Loucy (cell line): Measurements from ENCODE around the gene DRAM1.

Experiments
- H2AFZ ChIP-seq: fragments of 200-600 bp; sonication (generic); 2 replicates; pipeline ENCODE4 v1.6.0; 2016; ENCODE audit warnings: antibody characterized with exemption, mild to moderate bottlenecking, low read length, moderate library complexity
- H3F3A ChIP-seq: fragments of 200-600 bp; 2 replicates; pipeline ENCODE4 v1.6.0; 2016; ENCODE audit warnings: antibody characterized with exemption, low read depth, mild to moderate bottlenecking
- H3K27me3 ChIP-seq: fragments of 200-600 bp; sonication (generic); 2 replicates; pipeline ENCODE4 v1.6.1; 2014; ENCODE audit warnings: low read length, mild to moderate bottlenecking; ENCODE audit not compliant: insufficient read depth, poor library complexity, severe bottlenecking
- H3K36me3 ChIP-seq: fragments of 200-600 bp; sonication (generic); 2 replicates; pipeline ENCODE4 v1.6.1; 2016; ENCODE audit warnings: low read length; ENCODE audit not compliant: insufficient read depth
- H3K4me1 ChIP-seq: fragments of 200-600 bp; sonication (generic); 2 replicates; pipeline ENCODE4 v1.5.1; 2014; ENCODE audit warnings: low read length, mild to moderate bottlenecking; ENCODE audit not compliant: insufficient read depth, poor library complexity, severe bottlenecking
- H3K4me2 ChIP-seq: fragments of 200-600 bp; sonication (generic); 2 replicates; pipeline ENCODE4 v1.6.0; 2014; ENCODE audit warnings: antibody characterized with exemption, low read length, low read depth, mild to moderate bottlenecking; ENCODE audit not compliant: poor library complexity, severe bottlenecking
- H3K4me3 ChIP-seq: fragments of 200-600 bp; sonication (generic); 2 replicates; pipeline ENCODE4 v1.5.1; 2014; ENCODE audit warnings: low read length, mild to moderate bottlenecking, mixed read lengths; ENCODE audit not compliant: poor library complexity, severe bottlenecking
- H3K79me2 ChIP-seq: fragments of 200-600 bp; sonication (generic); 2 replicates; pipeline ENCODE4 v1.6.1; 2014; ENCODE audit warnings: low read length; ENCODE audit not compliant: insufficient read depth
- H3K9ac ChIP-seq: fragments of 200-600 bp; sonication (generic); 2 replicates; pipeline ENCODE4 v1.6.0; 2014; ENCODE audit warnings: mild to moderate bottlenecking, low read depth, low read length, moderate library complexity; ENCODE audit not compliant: poor library complexity, severe bottlenecking
- H3K9me2 ChIP-seq: fragments of 200-600 bp; sonication (generic); replicated peaks from 2 replicates; pipeline ENCODE4 v1.6.1; 2016; ENCODE audit warnings: low read depth, low read length, mixed read lengths
- H3K9me3 ChIP-seq: fragments of 200-600 bp; sonication (generic); 2 replicates; pipeline ENCODE4 v1.6.1; 2014; ENCODE audit warnings: mild to moderate bottlenecking, antibody characterized with exemption, low read length, low read depth; ENCODE audit not compliant: insufficient read depth
- H4K20me1 ChIP-seq: fragments of 200-600 bp; sonication (generic); 2 replicates; pipeline ENCODE4 v1.6.0; 2014; ENCODE audit warnings: antibody characterized with exemption, low read length, mild to moderate bottlenecking; ENCODE audit not compliant: insufficient read depth, poor library complexity, severe bottlenecking
- EZH2phosphoT487 ChIP-seq: fragments of 200-600 bp; IDR thresholded peaks from 2 replicates; pipeline ENCODE4 v1.6.1; 2018; ENCODE audit warnings: antibody characterized with exemption, mild to moderate bottlenecking, moderate library complexity, borderline replicate concordance
- TF ChIP-seq, protein P1 (sequence below): fragments of 200-600 bp; sonication (generic); conservative IDR thresholded peaks from 2 replicates; pipeline ENCODE4 v1.5.1; 2014; ENCODE audit warnings: mild to moderate bottlenecking, antibody characterized with exemption, low read length

The DRAM1 gene

DNA sequence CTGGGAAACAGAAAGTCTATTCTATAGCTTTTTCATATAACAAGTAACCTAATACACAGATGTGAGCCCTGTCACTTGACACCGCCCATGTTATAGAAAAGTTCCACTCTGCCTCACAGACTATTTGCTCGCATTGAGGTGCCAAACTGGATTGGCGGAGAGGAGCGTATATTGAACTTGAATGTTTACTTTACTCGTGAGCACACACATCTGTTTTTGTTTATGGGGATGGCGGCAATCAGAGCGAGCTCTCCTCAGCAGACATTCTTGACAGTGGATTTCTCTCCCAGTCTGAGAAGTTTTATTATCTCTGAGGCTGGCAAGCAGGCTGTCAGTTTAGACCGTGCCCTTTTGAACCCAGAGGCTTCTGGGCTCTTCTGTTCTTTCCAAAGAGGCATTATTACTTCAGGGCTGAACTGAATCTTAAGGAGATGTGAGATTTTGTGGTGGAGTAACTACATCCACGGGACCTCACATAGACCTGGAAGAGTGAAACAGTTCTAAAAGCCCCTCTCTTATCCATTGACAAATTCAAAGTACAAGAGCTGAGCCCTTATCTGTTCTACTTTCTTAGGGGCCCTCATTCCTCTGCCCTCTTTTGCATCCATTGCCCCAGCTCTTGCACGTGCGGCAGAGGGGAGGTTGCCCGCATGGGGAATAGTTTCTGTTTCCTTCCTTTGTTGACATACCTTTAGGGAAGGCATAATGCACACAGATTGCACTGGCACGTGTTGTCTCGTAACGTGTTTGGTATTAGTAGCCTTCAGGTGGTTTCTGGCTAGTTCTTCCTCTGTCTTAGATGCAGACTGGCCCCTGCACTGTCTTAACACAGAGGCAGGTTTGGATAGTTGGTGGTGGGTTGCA is 68.2 kb downstream of the DRAM1 start:
- Histone ChIP-seq H3K4me3 (no peak overlapping the region), H3K4me1 (no peaks in the 10 kb centered on the region), H3K9me2 (no peaks in the 10 kb centered on the region), H3K4me2 (no peak overlapping the region), H3K27me3 (no peaks in the 10 kb centered on the region), H3F3A (no peaks in the 10 kb centered on the region), H4K20me1 (no peaks in the 10 kb centered on the region), H3K79me2 (no peaks in the 10 kb centered on the region), H3K36me3 (no peaks in the 10 kb centered on the region), H3K9ac (no peak overlapping the region), H3K9me3 (no peaks in the 10 kb centered on the region), H2AFZ (no peak overlapping the region)
- TF ChIP-seq, protein P1, sequence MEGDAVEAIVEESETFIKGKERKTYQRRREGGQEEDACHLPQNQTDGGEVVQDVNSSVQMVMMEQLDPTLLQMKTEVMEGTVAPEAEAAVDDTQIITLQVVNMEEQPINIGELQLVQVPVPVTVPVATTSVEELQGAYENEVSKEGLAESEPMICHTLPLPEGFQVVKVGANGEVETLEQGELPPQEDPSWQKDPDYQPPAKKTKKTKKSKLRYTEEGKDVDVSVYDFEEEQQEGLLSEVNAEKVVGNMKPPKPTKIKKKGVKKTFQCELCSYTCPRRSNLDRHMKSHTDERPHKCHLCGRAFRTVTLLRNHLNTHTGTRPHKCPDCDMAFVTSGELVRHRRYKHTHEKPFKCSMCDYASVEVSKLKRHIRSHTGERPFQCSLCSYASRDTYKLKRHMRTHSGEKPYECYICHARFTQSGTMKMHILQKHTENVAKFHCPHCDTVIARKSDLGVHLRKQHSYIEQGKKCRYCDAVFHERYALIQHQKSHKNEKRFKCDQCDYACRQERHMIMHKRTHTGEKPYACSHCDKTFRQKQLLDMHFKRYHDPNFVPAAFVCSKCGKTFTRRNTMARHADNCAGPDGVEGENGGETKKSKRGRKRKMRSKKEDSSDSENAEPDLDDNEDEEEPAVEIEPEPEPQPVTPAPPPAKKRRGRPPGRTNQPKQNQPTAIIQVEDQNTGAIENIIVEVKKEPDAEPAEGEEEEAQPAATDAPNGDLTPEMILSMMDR, result no peak
- TF ChIP-seq EZH2phosphoT487, result no peak

GRCh38 chr12:101946233-101946611 is 68.8 kb downstream of the DRAM1 start:
- Histone ChIP-seq H2AFZ (no peak overlapping the region), H3K27me3 (no peaks in the 10 kb centered on the region), H3K4me1 (no peaks in the 10 kb centered on the region), H3K4me3 (no peak overlapping the region), H3K9me3 (no peaks in the 10 kb centered on the region), H3K36me3 (no peaks in the 10 kb centered on the region), H3K79me2 (no peaks in the 10 kb centered on the region), H3K4me2 (no peak overlapping the region), H3K9me2 (no peaks in the 10 kb centered on the region), H4K20me1 (no peaks in the 10 kb centered on the region), H3F3A (no peaks in the 10 kb centered on the region), H3K9ac (no peak overlapping the region)
- TF ChIP-seq, protein P1, result no peak
- no peak for TF ChIP-seq EZH2phosphoT487

GRCh38 chr12:101947316-101947715 is 69.9 kb downstream of the DRAM1 start:
- no peaks in the 10 kb centered on the region for H4K20me1 ChIP-seq
- no peaks in the 10 kb centered on the region for H3K79me2 ChIP-seq
- no peaks in the 10 kb centered on the region for H3K9me2 ChIP-seq
- no peaks in the 10 kb centered on the region for H3F3A ChIP-seq
- no peaks in the 10 kb centered on the region for H3K4me1 ChIP-seq
- TF ChIP-seq, protein P1, result no peak
- TF ChIP-seq EZH2phosphoT487, result no peak
- H3K9me3 ChIP-seq, result no peaks in the 10 kb centered on the region
- no peak overlapping the region for H3K4me2 ChIP-seq
- H3K36me3 ChIP-seq, result no peaks in the 10 kb centered on the region
- H3K9ac ChIP-seq, result no peak overlapping the region
- H3K4me3 ChIP-seq, result no peak overlapping the region
- no peaks in the 10 kb centered on the region for H3K27me3 ChIP-seq
- H2AFZ ChIP-seq, result no peak overlapping the region
